ENCODE data around the gene PCYOX1L. TPM values are rescaled to one million over a fixed set of nuclear protein-coding genes. Genes with fewer than 3 reads are reported as not detected.

Gene PCYOX1L
- total and polyA plus RNA-seq, 5 donors: 3.7 to 7.0 (median 5.9) TPM

DNA sequence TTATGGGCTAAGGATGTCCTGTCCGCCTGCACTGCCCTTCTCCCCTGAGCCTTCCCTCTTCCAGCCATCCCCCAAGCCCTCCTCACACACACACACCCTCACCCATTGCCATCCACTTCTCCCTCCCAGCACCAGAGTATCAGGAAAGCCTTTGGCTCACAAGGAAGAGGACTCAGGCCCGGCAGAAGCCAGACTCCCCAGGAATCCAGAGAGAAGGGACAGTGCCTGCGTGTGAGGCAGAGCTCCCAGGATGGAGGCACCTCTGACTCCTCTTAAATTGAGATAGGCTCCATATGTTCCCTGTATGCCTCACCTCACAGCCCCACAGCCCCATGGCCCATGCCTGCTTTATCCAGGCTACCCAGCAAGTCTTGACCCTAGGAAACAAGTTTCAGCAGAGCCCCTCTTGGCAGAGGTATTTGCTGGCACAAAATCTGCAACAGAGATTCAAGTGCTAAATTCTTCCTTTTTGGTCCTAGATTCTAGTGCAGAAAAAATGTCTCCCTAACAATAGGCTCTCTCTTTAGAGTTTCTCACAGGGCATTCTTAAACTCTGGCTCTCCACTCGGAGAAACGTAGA, 20.5 kb downstream of the PCYOX1L start:
- ATAC-seq: no peak

DNA sequence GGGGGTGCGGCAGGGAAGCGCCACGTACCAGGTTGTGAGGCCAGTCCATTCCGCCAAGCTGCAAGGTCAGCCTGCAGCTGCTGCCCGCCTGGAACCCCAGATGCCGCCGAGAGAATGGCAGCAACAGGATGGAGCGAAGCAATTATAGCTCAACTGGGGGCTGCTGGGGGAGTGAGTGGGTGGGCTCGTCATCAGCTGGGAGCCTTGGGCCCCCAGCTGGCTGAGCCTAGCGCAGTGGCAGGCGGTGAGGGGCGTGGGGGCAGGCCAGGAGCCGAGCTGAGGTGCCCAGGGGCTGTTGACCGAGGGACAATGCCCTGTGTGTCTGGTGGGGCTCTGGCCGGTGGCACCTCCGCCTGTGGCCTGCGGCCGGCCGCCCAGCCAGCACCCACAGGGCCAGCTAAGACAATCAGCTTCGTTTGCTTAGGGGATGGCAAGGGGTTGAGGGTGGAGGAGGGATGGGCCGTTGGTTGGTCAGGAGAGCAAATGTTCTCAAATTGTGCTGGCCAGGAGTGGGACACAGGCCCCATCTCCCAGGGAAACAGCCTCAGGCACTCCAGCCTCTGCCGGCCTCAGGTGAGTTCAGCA, 21.4 kb downstream of the PCYOX1L start, which contains the start of gene IL17B:
Gene IL17B (minus strand): TSS at position 116 of the 585 bp plus-strand sequence. CDS start 67 bp downstream, at position 49.
- H3K4me3 ChIP-seq (ENCODE audit: low read length): no peak within 1 kb of the TSS
- H3K27me3 ChIP-seq (ENCODE audit: control insufficient read depth, insufficient read depth): no peaks in the 10 kb centered on the region
- WGBS: 75% methylated on average over 22 of the region's 22 CpGs
- no peak for DNase-seq
- ATAC-seq: no peak
- no peak within 1 kb of the TSS for H3K27ac ChIP-seq (ENCODE audit: low read length)
- H3K9me3 ChIP-seq (ENCODE audit: control insufficient read depth, low read length): no peaks in the 10 kb centered on the region
- intact Hi-C loops (cut with DNase I): loop anchor here in 1 of 4 donors (10.0 kb wide), 1 partner anchor 186 kb away; no protein-coding TSS in a partner anchor
- peaks cover 6% of the 10 kb centered on the region for H3K4me1 ChIP-seq (ENCODE audit: control insufficient read depth, insufficient read depth, low read length)

More for the DNA sequence above, 20.5 kb downstream of the PCYOX1L start:
- DNase-seq: no peak
- Histone ChIP-seq H3K9me3 (ENCODE audit: control insufficient read depth, low read length) (no peaks in the 10 kb centered on the region), H3K4me3 (ENCODE audit: low read length) (no peak overlapping the region), H3K4me1 (ENCODE audit: control insufficient read depth, insufficient read depth, low read length) (peaks cover 3% of the 10 kb centered on the region), H3K27me3 (ENCODE audit: control insufficient read depth, insufficient read depth) (no peaks in the 10 kb centered on the region), H3K27ac (ENCODE audit: low read length) (no peak overlapping the region)
- intact Hi-C loops (cut with DNase I): loop anchor here in 1 of 4 donors (10.0 kb wide), 1 partner anchor 186 kb away; no protein-coding TSS in a partner anchor
- WGBS: 54% methylated on average over 5 of the region's 5 CpGs

DNA sequence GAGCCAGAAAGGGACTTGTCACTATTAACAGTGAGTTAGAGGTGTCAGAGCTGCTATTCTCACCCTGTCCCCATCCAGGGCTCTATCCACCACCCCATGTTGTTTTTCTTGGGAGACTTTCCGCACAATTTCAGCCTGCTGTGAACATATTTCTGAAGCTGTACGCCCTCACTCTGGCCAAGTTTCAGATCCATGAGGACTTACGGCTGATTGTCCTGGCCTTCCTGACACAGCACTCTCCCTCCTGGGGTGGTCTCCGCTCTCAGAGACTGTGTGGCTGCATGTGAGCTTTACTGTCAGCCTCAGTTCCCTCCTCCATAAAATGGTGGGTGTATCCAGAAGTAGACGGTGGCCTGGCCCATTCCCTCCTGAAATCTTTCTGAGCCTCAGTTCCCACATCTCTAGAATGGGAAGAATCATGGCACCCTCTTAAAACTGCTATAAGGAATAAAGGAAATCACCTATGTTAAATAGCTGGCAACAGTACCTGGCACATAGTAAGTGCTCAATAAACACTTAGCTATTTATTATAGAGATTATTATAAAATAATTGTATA, 22.1 kb downstream of the PCYOX1L start:
- 68% methylated on average over 5 of the region's 5 CpGs for WGBS

DNA sequence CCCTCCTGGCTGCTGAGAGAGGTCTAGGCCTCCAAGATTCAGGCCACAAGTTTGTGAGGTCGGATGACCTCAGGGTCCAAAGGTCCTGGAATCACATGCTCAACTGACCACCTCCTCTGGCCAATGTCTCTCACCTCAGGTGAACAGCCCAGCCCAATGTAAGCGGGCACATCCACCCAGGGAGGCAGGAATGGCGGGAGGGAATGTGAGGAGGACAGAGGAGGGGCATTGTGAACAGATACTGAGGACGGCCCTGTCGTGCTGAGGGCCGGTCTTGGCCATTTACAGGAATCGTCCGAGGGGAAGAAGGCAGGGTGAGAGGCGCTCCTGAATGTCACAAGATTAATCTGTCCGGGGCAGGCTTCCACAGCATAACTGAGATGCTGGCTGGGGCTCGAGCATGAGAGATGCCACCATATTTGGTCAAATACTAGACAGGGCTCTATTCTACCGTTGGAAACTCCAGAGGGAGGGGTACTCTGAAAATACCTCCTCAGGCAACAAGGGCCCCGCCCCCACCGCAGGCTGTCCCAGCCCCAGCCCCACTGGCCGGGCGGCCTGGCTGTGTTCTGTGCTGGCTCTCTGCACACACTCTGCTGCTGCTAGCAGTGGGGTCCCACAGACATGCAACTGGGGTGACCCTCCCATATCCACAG, 22.7 kb downstream of the PCYOX1L start:
- peak; percentile 59 to 78 (median 74) for DNase-seq
- no peaks in the 10 kb centered on the region for H3K27me3 ChIP-seq (ENCODE audit: control insufficient read depth, insufficient read depth)
- H3K4me1 ChIP-seq (ENCODE audit: control insufficient read depth, insufficient read depth, low read length): peaks cover 6% of the 10 kb centered on the region
- intact Hi-C loops (cut with DNase I): loop anchor here in 3 of 4 donors (2.0 to 5.0 kb wide), 3 partner anchors 52 to 187 kb away; no protein-coding TSS in a partner anchor
- peak; percentile 32 to 66 for ATAC-seq
- peak overlapping the region; percentile 69 for H3K27ac ChIP-seq (ENCODE audit: low read length)
- WGBS: 53% methylated on average over 16 of the region's 16 CpGs
- no peak overlapping the region for H3K4me3 ChIP-seq (ENCODE audit: low read length)
- H3K9me3 ChIP-seq (ENCODE audit: control insufficient read depth, low read length): no peaks in the 10 kb centered on the region

More for the DNA sequence above, 22.1 kb downstream of the PCYOX1L start:
- H3K27me3 ChIP-seq (ENCODE audit: control insufficient read depth, insufficient read depth): no peaks in the 10 kb centered on the region
- DNase-seq (no peak), ATAC-seq (no peak)
- no peak overlapping the region for H3K4me3 ChIP-seq (ENCODE audit: low read length)
- no peaks in the 10 kb centered on the region for H3K9me3 ChIP-seq (ENCODE audit: control insufficient read depth, low read length)
- H3K4me1 ChIP-seq (ENCODE audit: control insufficient read depth, insufficient read depth, low read length): peaks cover 6% of the 10 kb centered on the region
- H3K27ac ChIP-seq (ENCODE audit: low read length): no peak overlapping the region
- intact Hi-C loops (cut with DNase I): loop anchor here in 3 of 4 donors (2.0 to 10.0 kb wide), 4 partner anchors 52 to 187 kb away; no protein-coding TSS in a partner anchor

DNA sequence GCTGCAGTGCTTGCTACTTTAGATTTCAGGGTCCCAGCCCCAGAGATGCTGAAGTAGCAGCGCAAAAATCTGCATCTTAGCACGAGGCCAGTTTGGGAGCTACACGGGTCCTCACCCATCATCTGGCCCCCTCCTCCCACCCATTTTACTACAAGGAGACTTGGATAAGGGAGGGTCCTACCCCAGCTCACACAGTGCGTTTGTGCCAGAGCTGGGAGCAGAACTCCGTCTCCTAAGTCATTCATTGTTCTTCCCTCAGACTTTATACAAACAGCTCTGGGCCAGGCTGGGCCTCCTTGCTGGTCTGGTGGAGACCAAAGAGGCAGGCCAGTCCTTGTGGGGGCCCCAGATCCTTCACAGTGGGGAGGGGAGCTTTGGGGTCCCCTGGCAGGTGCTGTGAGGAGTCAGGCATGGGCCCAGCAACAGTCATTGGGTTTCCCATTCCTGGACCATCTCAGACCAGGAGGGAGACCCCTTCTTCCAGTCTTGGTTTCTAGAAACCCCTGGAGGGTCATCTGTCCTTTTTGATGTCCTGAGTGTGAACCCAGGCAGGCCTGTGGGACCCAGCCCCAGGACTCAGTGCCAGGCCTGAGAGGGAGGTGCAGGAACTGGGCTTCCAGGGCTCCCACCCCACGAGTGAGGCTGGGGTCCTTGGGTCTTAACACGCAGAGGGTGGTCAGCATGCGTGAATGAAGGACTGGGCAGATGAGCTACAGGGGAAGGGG, 23.6 kb downstream of the PCYOX1L start:
- Histone ChIP-seq H3K4me1 (ENCODE audit: control insufficient read depth, insufficient read depth, low read length) (peaks cover 6% of the 10 kb centered on the region), H3K27me3 (ENCODE audit: control insufficient read depth, insufficient read depth) (no peaks in the 10 kb centered on the region), H3K9me3 (ENCODE audit: control insufficient read depth, low read length) (no peaks in the 10 kb centered on the region), H3K27ac (ENCODE audit: low read length) (peak overlapping the region; percentile 69), H3K4me3 (ENCODE audit: low read length) (no peak overlapping the region)
- DNase-seq (no peak), ATAC-seq (peak in 1 of 2 donors; percentile 1)
- WGBS: 44% methylated on average over 8 of the region's 8 CpGs
- intact Hi-C loops (cut with DNase I): loop anchor here in 3 of 4 donors (2.0 to 5.0 kb wide), 3 partner anchors 51 to 186 kb away; no protein-coding TSS in a partner anchor

DNA sequence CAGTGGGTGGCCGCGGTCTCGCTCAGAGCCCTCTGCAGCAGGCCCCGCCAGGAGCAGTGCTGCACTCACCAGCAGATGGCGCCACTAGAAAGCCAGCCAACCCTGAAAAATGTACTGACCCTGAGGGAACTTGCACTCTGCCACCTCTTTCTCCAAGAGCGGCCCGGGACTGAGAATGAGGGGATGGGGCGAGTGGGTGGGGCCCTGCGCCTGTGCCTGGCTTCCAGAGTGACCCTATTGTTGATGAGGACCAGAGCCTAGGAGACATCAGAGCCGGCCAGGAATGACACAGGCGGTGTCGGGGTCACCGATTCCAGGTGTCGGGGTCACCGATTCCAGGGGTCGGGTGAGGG, 24.1 kb downstream of the PCYOX1L start:
- ATAC-seq (peak; percentile 75 to 80), DNase-seq (peak; percentile 81 to 93 (median 93))
- Histone ChIP-seq H3K27me3 (ENCODE audit: control insufficient read depth, insufficient read depth) (no peaks in the 10 kb centered on the region), H3K4me3 (ENCODE audit: low read length) (no peak overlapping the region), H3K27ac (ENCODE audit: low read length) (peak overlapping the region; percentile 91), H3K4me1 (ENCODE audit: control insufficient read depth, insufficient read depth, low read length) (peaks cover 8% of the 10 kb centered on the region), H3K9me3 (ENCODE audit: control insufficient read depth, low read length) (no peaks in the 10 kb centered on the region)
- 28% methylated on average over 16 of the region's 16 CpGs for WGBS
- intact Hi-C loops (cut with DNase I): loop anchor here (2.0 to 5.0 kb wide), 6 partner anchors 49 to 185 kb away; no protein-coding TSS in a partner anchor

DNA sequence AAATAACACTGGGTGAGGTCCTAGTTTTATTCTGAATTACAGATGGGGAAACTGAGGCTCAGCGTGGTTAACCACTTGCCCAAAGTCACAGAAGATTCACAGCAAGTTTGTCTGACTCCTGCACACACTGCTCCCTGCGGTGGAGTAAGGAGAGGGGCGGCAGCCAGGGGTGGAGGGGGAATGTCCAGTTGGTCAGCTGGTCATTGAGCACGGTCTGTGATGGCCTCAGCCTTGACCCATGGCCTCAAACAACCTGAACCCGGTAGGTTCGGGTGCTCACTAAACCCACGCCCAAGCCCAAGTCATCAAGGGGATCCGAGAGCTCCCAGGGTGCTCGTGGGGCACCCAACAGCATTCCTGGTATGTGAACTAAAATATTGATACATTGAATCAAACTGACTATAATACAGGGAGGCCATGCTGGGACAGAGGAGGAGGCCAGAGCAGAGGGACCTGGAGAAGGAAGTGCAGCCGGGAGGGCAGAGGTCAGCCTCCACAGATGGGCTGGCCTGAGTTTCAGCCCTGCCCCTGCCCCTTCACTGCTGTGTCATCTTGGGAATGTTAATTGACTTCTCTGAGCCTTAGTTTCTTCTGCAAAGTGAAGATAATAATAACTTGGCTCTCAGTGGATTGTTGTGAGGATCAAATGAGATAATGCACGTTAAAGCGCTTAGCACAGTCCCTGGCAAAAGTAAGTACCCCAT, 24.8 kb downstream of the PCYOX1L start:
- ATAC-seq (no peak), DNase-seq (peak in 1 of 3 donors; percentile 50)
- H3K4me1 ChIP-seq (ENCODE audit: control insufficient read depth, insufficient read depth, low read length): peaks cover 12% of the 10 kb centered on the region
- no peaks in the 10 kb centered on the region for H3K9me3 ChIP-seq (ENCODE audit: control insufficient read depth, low read length)
- intact Hi-C loops (cut with DNase I): loop anchor here (2.0 to 5.0 kb wide), 5 partner anchors 48 to 185 kb away; no protein-coding TSS in a partner anchor
- no peaks in the 10 kb centered on the region for H3K27me3 ChIP-seq (ENCODE audit: control insufficient read depth, insufficient read depth)
- WGBS: 74% methylated on average over 12 of the region's 12 CpGs
- H3K4me3 ChIP-seq (ENCODE audit: low read length): no peak overlapping the region
- H3K27ac ChIP-seq (ENCODE audit: low read length): peak overlapping the region; percentile 91

DNA sequence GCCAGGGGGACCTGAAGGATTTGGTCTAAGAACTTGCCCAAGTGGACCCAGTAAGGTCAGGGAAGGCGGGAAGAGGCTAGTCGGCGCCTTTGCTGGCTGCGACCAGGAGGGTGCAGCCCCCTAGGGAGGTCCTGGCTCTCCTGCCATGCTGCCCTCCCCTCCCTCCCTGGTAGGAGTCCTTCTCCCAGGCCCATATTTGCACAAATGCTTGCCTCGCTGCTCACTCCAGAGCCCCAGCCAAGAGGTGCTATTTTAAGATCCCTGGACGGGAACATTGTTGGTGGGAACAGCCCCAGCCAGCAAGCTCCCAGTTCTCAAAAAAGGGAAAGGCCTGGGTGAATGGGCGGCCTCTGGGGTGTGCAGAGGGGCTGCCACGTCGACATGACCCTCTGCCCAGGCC, 25.6 kb downstream of the PCYOX1L start:
- H3K27me3 ChIP-seq (ENCODE audit: control insufficient read depth, insufficient read depth): no peaks in the 10 kb centered on the region
- H3K9me3 ChIP-seq (ENCODE audit: control insufficient read depth, low read length): no peaks in the 10 kb centered on the region
- H3K4me3 ChIP-seq (ENCODE audit: low read length): no peak overlapping the region
- 42% methylated on average over 9 of the region's 9 CpGs for WGBS
- peak; percentile 62 to 81 (median 79) for DNase-seq
- peaks cover 12% of the 10 kb centered on the region for H3K4me1 ChIP-seq (ENCODE audit: control insufficient read depth, insufficient read depth, low read length)
- peak overlapping the region; percentile 91 for H3K27ac ChIP-seq (ENCODE audit: low read length)
- peak; percentile 36 to 61 for ATAC-seq
- intact Hi-C loops (cut with DNase I): loop anchor here (2.0 to 5.0 kb wide), 5 partner anchors 47 to 184 kb away; no protein-coding TSS in a partner anchor

DNA sequence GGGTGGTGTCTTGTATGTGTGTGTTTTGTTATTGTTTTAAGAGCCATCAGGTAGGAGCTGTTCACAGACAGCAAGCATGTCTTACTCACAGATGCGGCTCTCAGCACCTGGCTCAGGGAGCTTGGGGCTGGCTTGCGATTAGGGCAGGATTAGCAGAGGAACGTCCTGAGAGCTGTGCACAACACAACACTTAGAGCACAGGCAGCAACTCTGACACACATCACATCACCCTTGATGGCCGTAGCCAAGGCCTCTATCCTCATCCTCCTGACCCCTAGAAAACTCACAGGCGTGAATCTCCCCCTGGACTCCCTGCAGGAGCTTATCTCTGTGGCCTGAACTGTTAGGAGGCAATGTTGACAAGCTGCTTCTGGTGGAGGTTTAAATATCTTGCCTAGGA, 28.3 kb downstream of the PCYOX1L start:
- H3K4me3 ChIP-seq (ENCODE audit: low read length): no peak overlapping the region
- ATAC-seq: peak; percentile 30 to 33

More for the DNA sequence above, 28.3 kb downstream of the PCYOX1L start:
- no peak for DNase-seq
- Histone ChIP-seq H3K4me1 (ENCODE audit: control insufficient read depth, insufficient read depth, low read length) (peaks cover 18% of the 10 kb centered on the region), H3K27ac (ENCODE audit: low read length) (peak overlapping the region; percentile 95), H3K9me3 (ENCODE audit: control insufficient read depth, low read length) (no peaks in the 10 kb centered on the region), H3K27me3 (ENCODE audit: control insufficient read depth, insufficient read depth) (no peaks in the 10 kb centered on the region)
- WGBS: 44% methylated on average over 5 of the region's 5 CpGs
- intact Hi-C loops (cut with DNase I): no loop called here

Measured in right cardiac atrium (tissue), 5 donors.